ENCODE data around the gene POLRMT. TPM values are rescaled to one million over a fixed set of nuclear protein-coding genes. Genes with fewer than 3 reads are reported as not detected.

The POLRMT gene
- total and polyA plus RNA-seq, 8 donors = 18.5 to 196 (median 80.9) TPM

DNA sequence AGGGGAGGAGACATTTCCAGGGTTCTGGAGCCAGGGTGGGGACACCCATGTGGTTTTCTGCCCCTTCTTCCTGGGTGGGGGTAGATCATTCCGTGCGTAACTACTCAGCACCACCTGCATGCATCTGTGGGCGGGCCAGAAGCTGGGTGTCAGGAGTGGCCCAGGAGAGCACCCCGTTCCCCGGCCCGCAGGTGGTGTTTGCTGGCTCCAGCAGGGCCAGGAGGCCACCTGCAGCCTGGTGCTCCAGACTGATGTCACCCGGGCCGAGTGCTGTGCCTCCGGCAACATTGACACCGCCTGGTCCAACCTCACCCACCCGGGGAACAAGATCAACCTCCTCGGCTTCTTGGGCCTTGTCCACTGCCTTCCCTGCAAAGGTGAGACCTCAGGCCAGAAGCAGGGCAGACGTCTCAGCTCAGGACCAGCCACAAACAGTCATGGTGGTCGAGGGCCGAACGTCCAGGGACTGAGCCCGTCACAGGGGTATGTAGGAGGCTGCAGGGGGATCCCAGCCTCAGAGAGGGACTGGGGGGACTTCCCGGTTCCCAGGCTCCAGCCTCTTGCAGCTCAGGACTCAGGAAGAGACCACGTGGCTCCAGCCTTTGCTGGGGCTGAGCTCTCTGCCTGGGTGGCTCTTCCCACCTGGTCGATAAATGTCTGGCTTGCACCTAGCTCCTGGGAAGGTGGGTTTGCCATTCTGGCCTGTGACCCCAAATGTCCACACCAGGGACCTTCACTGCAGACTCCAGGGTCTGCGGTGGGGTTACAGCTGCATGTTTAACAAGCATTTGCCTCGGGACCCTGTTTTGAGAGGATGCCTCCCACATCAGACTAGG, 44.5 kb upstream of the POLRMT start:
- DNase-seq = peak in 1 of 2 donors; percentile 46
- WGBS, 5 donors = 36 to 49% (median 40%) methylated on average over 8 to 22 of the region's 22 CpGs
- Histone ChIP-seq H3K27me3 (peaks cover 0 to 42% (median 11%) of the 10 kb centered on the region in 3 donors), H3K27ac (peak overlapping the region; percentile 55 to 98 (median 85)), H3K36me3 (peaks cover 0 to 9% (median 1%) of the 10 kb centered on the region in 4 donors), H3K4me3 (peak overlapping the region; percentile 48 to 59 (median 54)), H3K4me1 (peaks cover 31 to 54% (median 48%) of the 10 kb centered on the region in 4 donors), H3K9me3 (no peaks in the 10 kb centered on the region)
- TF ChIP-seq, protein P1, sequence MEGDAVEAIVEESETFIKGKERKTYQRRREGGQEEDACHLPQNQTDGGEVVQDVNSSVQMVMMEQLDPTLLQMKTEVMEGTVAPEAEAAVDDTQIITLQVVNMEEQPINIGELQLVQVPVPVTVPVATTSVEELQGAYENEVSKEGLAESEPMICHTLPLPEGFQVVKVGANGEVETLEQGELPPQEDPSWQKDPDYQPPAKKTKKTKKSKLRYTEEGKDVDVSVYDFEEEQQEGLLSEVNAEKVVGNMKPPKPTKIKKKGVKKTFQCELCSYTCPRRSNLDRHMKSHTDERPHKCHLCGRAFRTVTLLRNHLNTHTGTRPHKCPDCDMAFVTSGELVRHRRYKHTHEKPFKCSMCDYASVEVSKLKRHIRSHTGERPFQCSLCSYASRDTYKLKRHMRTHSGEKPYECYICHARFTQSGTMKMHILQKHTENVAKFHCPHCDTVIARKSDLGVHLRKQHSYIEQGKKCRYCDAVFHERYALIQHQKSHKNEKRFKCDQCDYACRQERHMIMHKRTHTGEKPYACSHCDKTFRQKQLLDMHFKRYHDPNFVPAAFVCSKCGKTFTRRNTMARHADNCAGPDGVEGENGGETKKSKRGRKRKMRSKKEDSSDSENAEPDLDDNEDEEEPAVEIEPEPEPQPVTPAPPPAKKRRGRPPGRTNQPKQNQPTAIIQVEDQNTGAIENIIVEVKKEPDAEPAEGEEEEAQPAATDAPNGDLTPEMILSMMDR (IDR thresholded peaks at IDR 0.05) = no peak
- TF ChIP-seq EP300 (IDR thresholded peaks at IDR 0.05) (no peak), POLR2AphosphoS5 (IDR thresholded peaks at IDR 0.05) (no peak), POLR2A (IDR thresholded peaks at IDR 0.05) (no peak)
- intact Hi-C loops (cut with DNase I; ENCODE audit: low total_unique reads) = no loop called here

DNA sequence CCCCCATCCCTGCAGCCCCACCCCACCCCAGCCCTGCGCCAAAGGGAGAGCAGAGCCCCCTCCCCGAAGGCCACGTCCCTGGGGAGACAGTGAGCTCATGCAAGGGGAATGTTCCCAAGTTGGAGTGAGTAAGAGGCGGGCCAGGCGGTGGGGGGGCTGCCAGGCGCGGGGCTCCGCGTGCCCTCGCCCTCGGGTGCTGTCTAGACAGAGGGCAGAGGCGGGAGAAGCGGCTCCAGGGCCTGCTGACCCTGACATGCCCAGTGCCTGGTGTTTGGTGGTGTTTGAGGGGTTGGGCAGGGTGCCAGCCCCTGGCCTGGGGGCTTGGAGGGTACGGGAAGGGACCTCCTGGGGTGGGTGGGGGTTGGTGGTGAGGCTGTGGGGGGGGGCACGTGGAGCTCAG, 43.9 kb upstream of the POLRMT start:
- peak; percentile 43 to 87 for DNase-seq
- intact Hi-C loops (cut with DNase I; ENCODE audit: low total_unique reads) = no loop called here
- TF ChIP-seq POLR2AphosphoS5 (IDR thresholded peaks at IDR 0.05) = peak; percentile 24 to 53 (median 24)
- no peak for TF ChIP-seq EP300 (IDR thresholded peaks at IDR 0.05)
- Histone ChIP-seq H3K27me3 (peaks cover 0 to 42% (median 11%) of the 10 kb centered on the region in 3 donors), H3K27ac (peak overlapping the region; percentile 55 to 98 (median 85)), H3K4me1 (peaks cover 31 to 54% (median 48%) of the 10 kb centered on the region in 4 donors), H3K4me3 (peak overlapping the region; percentile 48 to 59 (median 54)), H3K36me3 (peaks cover 0 to 9% (median 1%) of the 10 kb centered on the region in 4 donors), H3K9me3 (no peaks in the 10 kb centered on the region)
- 1 to 10% (median 7%) methylated on average over 8 to 15 of the region's 15 CpGs for WGBS, 5 donors

DNA sequence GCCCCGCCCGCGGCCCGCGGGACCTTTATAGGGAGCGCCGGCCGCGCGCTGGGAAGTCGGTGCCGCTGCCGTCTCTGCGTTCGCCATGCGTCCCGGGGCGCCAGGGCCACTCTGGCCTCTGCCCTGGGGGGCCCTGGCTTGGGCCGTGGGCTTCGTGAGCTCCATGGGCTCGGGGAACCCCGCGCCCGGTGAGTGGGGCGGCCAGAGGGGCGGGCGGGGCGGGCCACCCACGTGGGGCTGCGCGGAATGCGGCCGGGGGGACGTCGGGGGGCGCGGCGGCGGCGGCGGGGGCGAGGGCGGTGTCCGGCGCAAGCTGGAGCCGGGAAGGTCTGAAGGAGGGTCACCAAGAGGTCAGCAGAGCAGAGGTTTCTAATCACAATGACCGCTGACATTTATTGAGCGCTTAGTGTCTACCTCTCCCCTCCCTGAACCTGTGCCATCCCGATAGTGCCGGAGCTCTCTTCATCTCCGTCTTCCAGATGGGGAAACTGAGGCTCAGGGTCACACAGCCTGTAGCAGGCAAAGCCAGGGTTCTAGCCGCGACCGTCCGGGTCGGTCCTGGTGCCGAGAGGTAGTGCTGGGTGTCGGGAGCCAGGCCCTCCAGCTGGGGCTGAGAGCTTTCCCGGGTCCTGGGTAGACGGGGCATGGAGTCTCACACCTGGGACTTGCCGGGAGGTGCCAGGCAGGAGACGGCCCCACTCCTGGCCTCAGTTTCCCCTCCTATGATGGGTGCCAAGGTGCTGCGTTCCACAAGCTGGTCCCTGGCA, 43.2 kb upstream of the POLRMT start, which contains the start of gene FSTL3:
TSS of gene FSTL3 (plus strand) at position 54 of the 767 bp plus-strand sequence. CDS start at position 86, 32 bp downstream.
- H3K27me3 ChIP-seq = peaks cover 0 to 42% (median 11%) of the 10 kb centered on the region in 3 donors
- H3K27ac ChIP-seq = peak within 1 kb of the TSS; percentile 57 to 98 (median 85)
- peaks cover 0 to 5% (median 0%) of the 10 kb centered on the region in 4 donors for H3K36me3 ChIP-seq
- TF ChIP-seq POLR2A (IDR thresholded peaks at IDR 0.05) (no peak), EP300 (IDR thresholded peaks at IDR 0.05) (no peak), POLR2AphosphoS5 (IDR thresholded peaks at IDR 0.05) (peak; percentile 37 to 64 (median 49))
- TF ChIP-seq, protein P1 (IDR thresholded peaks at IDR 0.05) = no peak
- peaks cover 31 to 53% (median 48%) of the 10 kb centered on the region in 4 donors for H3K4me1 ChIP-seq
- intact Hi-C loops (cut with DNase I; ENCODE audit: low total_unique reads) = no loop called here
- H3K4me3 ChIP-seq = peak within 1 kb of the TSS; percentile 48 to 59 (median 54)
- DNase-seq = peak in 1 of 2 donors; percentile 73
- H3K9me3 ChIP-seq = no peaks in the 10 kb centered on the region
- WGBS, 5 donors = 0 to 6% (median 4%) methylated on average over 16 to 63 of the region's 63 CpGs

DNA sequence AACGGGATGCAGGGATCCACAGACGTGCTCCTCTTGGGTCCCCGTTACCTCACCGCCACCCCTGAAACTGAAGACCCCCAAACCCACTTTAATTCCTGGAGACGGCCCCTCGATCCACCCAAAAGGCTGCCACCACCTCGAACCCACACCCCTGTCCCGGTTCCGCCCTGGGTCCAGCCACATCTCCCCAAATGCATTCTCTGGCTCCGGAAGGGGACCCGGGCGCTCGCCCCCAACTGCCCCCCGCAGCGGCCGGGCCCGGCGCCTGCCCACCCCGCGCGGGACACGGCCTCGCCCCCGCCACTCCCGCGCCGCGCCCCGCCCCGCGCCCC, 42.6 kb upstream of the POLRMT start:
- no peak for DNase-seq
- Histone ChIP-seq H3K9me3 (no peaks in the 10 kb centered on the region), H3K4me1 (peaks cover 31 to 48% (median 45%) of the 10 kb centered on the region in 4 donors), H3K4me3 (peak overlapping the region; percentile 48 to 59 (median 54)), H3K27me3 (peaks cover 0 to 42% (median 11%) of the 10 kb centered on the region in 3 donors), H3K36me3 (no peaks in the 10 kb centered on the region), H3K27ac (peak overlapping the region in 4 of 5 donors; percentile 54 to 98 (median 82))
- WGBS, 5 donors = 6 to 12% (median 8%) methylated on average over 21 to 31 of the region's 31 CpGs
- no peak for TF ChIP-seq POLR2A (IDR thresholded peaks at IDR 0.05)
- intact Hi-C loops (cut with DNase I; ENCODE audit: low total_unique reads) = no loop called here

Data from stomach (tissue), 9 donors.